ENCODE measurements around the gene RASL10B.

GRCh38 chr17:35716897-35717465 lies 14.5 kb upstream of the RASL10B start:
- peak; percentile 58 for TF ChIP-seq EP300 (IDR thresholded peaks at IDR 0.05)
- no peak for TF ChIP-seq CTCF (IDR thresholded peaks at IDR 0.05)
